NCI-H510A treated with DMSO at 0.1 percent for 48 hours (cell line): ENCODE data around the gene MCU.
"Not testable (repeated sequence)": the region's sequence is repeated elsewhere in the genome, so short reads cannot be mapped to it uniquely, and the experiment has no call there.

Experiments used
- DNase-seq: peaks from one replicate; lab custom pipeline; 2025; lab: John Stamatoyannopoulos, UW

MCU gene

DNA sequence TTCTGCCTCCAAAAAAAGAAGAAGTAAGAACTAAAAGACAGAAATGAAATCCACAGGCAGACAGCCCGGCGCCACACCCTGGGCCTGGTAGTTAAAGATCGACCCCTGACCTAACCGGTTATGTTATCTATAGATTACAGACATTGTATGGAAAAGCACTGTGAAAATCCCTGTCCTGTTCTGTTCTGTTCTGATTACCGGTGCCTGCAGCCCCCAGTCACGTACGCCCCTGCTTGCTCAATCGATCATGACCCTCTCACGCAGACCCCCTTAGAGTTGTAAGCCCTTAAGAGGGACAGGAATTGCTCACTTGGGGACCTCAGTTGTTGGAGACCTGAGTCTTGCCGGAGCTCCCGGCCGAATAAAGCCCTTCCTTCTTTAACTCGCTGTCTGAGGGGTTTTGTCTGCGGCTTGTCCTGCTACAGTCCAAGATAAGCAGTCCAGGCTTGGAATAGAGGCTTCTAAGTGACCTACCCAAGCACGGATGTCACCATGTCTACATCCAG lies 212.1 kb downstream of the MCU start:
- DNase-seq = not testable (repeated sequence)

DNA sequence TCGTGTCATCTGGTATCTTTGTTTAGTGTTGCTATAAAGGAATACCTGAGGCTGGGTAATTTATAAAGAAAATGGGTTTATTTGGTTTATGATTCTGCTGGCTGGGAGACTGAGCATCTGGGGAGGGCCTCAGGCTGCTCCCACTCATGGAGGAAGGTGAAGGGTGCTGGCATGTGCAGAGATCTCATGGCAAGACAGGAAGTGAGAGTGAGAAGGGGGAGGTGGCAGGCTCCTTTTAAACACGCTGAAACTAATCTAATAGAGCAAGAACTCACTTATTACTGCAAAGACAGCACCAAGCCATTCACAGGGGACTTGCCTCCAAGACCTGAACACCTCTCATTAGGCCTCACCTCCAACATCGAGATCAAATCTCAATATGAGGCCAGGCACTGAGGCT lies 212.9 kb downstream of the MCU start:
- DNase-seq = no peak

DNA sequence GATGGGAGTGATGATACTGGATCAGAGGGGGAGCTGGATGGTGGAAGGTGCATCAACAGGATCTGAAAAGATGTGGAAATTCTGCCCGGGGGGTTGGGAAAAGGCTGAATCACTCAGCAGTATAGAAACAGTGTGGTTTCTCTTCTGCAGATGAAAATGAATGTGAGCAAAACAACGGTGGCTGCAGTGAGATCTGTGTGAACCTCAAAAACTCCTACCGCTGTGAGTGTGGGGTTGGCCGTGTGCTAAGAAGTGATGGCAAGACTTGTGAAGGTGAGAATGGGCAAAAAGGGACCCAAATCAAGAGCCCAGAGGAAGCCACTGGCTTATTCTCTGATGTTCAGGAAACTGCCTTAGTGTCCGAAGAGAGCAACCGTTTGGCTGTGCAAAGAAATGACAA lies 214.5 kb downstream of the MCU start:
- DNase-seq = no peak

DNA sequence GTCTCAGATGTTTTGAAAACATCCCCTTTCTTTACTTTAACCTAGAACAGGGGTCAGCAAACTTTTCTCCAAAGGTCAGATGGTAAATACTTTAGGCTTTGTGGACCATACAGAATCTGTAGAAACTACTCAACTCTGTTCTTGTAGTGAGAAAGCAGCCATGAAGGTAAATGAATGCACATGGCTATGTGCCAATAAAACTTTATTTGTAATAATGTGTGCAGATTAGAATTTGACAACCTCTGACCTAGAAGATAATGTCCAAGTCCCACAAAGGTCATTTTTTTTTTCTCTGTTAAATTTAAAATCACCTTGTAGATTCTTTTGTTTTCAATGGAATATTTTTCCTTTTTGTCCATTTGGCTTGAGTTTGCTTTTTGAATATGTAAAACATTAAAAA lies 218.8 kb downstream of the MCU start:
- no peak for DNase-seq

DNA sequence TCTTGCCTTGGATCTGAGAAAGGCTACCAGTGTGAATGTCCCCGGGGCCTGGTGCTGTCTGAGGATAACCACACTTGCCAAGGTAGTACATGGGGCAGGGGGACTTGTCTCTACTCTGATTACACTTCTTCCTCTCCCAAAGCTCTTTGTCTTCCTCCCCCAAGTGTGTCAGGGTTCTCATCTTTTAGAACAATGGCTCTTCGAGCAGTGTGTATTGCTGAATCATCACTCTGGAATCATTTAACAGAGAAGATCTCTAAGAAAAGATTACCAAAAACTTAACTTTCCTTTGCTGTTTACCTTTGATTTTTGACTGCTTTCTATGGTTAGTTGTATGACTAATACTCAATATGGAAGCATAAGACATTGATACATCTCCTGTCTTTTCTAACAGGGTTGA lies 219.8 kb downstream of the MCU start:
- no peak for DNase-seq

DNA sequence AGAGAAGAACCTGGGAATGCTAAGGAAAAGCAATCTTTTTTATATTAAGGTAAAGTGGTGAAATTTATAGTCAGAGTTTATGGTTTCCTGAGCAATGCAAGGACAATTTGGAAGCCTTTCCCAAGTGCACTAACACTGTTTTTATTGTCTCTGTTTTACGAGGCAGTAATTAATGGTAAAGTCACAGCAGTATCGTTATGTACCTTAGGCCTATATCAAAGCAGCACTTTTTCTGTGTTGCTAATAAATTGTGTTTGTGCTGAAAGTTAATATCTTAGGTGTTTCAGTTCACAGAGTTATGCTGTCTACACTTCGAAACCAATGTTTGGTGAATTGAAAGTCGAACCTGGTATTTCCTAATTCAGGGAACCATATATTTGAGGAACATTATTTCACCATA lies 220.8 kb downstream of the MCU start:
- no peak for DNase-seq

DNA sequence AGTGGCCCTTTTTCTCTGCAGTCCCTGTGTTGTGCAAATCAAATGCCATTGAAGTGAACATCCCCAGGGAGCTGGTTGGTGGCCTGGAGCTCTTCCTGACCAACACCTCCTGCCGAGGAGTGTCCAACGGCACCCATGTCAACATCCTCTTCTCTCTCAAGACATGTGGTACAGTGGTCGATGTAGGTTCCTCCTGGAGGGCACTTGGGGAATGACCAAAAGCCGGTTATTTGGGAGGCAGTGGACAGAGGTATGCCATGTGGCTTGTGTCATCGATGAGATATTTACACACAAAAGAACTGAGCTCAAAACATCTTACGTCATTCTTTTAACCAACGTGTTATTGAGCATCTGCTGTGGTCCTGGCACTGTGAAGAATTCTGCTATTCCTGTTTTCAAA lies 221.3 kb downstream of the MCU start:
- no peak for DNase-seq

DNA sequence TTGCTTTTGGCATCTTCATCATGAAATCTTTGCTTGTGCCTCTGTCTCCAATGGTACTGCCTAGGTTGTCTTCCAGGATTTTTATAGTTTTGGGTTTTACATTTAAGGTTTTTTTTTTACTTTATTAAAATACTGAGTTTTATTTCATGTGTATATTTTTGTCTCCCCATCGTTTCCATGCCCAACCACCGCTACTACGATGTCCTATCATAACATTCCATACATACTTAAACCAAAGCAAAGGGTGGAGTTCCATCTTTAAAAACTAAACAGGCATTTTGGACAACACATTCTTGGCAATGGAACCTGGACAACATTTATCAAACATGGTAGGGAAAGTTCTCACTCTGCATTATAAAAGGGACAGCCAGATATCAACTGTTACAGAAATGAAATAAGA lies 225.3 kb downstream of the MCU start:
- DNase-seq = not testable (repeated sequence)

DNA sequence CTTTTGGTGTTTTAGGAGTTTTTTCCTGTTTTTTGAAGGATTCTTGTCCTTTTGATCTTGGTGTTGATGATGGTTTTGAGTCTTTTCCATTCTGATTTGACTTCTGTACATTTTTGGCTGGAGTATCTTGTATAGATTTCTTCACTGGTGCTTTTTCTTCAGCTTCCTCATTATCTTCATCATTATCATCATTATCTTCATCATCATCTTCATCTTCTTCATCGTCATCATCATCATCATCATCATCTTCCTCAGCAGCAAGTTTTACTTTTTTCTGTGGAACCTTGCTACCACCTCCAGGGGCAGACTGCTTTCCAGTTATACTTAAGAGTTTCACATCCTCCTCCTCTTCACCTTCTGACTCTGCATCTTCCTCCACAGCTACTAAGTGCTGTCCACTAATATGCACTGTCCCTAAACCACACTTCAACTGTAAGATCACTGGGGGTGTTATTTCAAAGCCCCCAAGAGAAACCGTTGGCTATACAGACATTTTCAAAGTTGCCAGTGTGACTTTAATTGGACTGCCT lies 225.9 kb downstream of the MCU start:
- DNase-seq = not testable (repeated sequence)

DNA sequence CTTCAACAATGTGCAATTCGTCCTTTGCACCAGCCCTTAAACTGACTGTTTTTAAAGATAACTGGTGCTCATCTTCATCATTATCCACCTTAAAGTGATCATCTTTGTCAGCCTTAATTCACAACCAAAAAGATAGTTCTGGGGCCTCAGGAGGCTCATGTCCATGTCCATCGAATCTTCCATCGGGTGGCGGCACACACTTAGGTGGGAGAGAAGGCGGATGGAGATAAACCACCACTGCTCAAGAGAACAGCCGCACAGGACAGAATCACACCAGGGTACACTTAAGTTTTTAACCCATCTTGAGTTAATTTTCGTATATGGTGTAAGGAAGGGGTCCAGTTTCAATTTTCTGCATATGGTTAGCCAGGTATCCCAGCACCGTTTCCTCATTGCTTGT lies 226.4 kb downstream of the MCU start:
- DNase-seq = no peak

DNA sequence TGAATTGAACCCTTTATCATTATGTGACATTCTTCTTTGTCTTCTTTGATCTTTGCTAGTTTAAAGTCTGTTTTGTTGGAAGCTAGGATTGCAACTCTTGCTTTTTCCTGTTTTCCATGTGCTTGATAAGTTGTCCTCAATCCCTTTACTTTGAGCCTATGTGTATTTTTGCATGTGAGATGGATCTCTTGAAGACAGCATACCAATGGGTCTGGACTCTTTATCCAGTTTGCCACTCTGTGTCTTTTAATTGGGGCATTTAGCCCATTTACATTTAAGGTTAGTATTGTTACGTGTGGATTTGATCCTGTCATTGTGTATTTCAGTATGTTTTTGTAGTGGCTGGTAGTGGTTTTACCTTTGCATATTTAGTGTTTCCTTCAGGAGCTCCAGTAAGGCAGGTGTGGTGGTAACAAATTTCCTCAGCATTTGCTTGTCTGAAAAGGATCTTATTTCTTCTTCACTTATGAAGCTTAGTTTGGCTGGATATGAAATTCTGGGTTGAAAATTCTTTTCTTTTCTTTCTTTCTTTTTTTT lies 229.3 kb downstream of the MCU start:
- DNase-seq = not testable (repeated sequence)

DNA sequence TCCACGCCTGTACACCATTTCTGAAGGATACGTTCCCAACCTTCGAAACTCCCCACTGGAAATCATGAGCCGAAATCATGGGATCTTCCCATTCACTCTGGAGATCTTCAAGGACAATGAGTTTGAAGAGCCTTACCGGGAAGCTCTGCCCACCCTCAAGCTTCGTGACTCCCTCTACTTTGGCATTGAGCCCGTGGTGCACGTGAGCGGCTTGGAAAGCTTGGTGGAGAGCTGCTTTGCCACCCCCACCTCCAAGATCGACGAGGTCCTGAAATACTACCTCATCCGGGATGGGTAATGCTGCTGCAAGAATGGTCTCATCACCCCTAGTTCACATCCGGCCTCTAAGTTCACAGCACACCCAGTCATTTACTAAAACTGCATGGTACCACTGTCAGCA lies 232.4 kb downstream of the MCU start:
- no peak for DNase-seq

DNA sequence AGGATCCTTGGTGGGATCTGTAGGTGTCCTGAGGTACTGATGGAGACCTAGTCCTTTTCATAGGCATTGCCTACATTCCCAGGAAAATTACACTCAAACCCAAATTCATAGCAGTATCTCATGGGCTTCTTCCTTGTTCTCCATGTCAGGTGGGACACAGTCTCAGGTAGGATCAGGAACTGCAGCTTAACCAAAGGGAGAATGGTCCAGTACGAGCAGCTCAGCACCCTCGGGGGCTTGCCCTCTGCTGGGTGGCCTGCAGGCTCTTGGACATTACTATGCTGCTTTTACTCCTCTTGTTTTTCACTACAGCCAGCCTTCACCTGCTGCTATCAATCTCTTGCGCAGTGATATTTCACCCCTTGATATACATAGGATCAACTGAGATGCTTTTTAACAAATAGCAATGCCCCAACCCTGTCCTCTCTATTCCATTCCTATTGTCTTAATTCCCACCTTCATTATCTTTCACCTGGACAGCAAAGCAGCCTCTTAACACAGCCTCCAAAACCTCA lies 234.1 kb downstream of the MCU start:
- DNase-seq = no peak

DNA sequence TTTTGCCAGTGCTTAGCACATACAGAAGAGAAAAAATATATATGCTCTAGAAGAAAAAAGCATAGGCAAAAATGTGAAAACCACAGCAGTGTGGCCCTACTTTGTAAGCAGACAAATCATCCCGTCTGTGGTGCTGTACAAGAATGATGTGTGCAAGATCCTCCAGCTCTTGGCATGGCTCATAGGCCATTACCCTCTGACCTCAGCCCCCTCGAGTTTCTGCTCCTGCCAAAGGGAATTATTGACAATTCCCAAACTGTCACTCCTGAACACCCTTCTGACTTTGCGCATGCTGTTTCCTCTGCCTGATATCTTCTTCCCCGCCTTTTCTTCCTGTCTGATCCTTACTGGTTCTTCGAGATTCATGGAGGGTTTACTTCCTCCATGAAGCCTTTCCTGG lies 235.5 kb downstream of the MCU start:
- no peak for DNase-seq

DNA sequence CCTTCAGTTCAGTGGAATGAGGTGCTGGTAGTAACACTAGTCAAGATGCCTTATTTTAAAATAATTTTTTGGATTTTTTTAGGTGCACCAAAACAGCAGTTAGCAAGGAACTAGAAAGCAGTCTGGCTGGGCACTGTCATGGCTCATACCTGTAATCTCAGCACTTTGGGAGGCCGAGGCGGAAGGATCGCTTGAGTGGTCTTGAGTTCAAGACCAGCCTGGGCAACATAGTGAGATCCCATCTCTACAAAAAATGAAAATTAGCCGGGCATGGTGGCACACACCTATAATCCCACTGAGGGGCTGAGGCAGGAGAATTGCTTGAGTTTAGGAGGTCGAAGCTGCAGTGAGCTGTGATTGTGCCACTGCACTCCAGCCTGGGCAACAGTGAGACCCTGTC lies 236.9 kb downstream of the MCU start:
- no peak for DNase-seq

DNA sequence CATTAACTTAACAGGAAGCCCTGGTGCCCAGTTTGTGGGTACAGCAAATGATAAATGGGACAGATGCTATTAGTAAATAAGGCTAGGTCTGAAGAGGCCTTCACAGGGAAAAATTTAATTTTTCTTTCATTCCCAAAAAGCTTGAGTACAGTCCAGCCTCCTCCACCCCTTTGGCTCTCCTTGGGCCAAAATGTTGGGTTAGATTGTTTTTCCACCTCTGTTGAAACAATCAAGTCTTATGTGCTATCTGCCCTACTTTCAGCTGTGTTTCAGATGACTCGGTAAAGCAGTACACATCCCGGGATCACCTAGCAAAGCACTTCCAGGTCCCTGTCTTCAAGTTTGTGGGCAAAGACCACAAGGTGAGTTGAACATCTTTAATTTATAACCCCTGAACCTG lies 238.3 kb downstream of the MCU start:
- DNase-seq = no peak

DNA sequence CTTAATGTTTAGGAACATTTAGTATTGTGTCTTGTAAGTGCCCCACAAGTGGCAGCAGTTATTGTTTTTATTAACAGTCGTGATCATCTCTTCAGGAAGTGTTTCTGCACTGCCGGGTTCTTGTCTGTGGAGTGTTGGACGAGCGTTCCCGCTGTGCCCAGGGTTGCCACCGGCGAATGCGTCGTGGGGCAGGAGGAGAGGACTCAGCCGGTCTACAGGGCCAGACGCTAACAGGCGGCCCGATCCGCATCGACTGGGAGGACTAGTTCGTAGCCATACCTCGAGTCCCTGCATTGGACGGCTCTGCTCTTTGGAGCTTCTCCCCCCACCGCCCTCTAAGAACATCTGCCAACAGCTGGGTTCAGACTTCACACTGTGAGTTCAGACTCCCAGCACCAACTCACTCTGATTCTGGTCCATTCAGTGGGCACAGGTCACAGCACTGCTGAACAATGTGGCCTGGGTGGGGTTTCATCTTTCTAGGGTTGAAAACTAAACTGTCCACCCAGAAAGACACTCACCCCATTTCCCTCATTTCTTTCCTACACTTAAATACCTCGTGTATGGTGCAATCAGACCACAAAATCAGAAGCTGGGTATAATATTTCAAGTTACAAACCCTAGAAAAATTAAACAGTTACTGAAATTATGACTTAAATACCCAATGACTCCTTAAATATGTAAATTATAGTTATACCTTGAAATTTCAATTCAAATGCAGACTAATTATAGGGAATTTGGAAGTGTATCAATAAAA lies 240.5 kb downstream of the MCU start:
- no peak for DNase-seq

DNA sequence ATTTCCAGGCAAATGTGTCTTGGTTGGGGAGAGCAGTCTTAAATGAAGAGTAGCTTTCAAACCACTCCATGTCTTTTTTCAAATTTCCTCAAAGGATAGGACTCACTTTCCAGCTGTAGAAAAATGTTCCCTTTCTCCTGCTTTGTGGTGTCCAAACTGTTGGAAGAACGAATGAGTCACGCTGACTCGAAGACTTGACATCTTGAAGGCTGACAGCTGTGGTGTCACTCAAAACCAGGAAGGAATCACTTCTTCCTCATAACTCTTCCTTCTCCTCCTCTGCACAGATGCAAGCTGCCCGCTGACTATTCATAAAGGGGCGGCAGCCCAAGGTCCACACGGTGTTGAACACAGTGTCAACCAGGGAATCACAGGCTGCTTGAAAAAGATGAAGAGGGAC lies 243.4 kb downstream of the MCU start:
- no peak for DNase-seq
